Immature natural killer cell (primary cell): ENCODE measurements around the gene AUTS2. TPM values are rescaled to one million over a fixed set of nuclear protein-coding genes. Genes with fewer than 3 reads are reported as not detected.

ENCODE experiments used
- DNase-seq, 3 donors: peaks; one replicate each; pipeline ENCODE4 v3.0.0; 2022; ENCODE audit warnings: mixed read lengths in 1 of 3
- H3K27ac Mint-ChIP-seq, 6 donors: one replicate each; pipeline ENCODE4 v1.8.0; 2020; ENCODE audit warnings: mixed read lengths in 6 of 6, mild to moderate bottlenecking in 5 of 6, inconsistent platforms in 4 of 6, moderate library complexity in 3 of 6
- H3K27me3 Mint-ChIP-seq, 3 donors: one replicate each; pipeline ENCODE4 v1.8.0; 2020 to 2021; ENCODE audit warnings: low read depth in 3 of 3, mild to moderate bottlenecking in 3 of 3, mixed read lengths in 3 of 3, moderate library complexity in 3 of 3, inconsistent platforms in 1 of 3
- H3K36me3 Mint-ChIP-seq, 3 donors: one replicate each; pipeline ENCODE4 v1.8.0; 2020; ENCODE audit warnings: mixed read lengths in 3 of 3, inconsistent platforms in 2 of 3, mild to moderate bottlenecking in 2 of 3
- H3K4me1 Mint-ChIP-seq, 2 donors: one replicate each; pipeline ENCODE4 v1.8.0; 2020; ENCODE audit warnings: inconsistent platforms in 2 of 2, mild to moderate bottlenecking in 2 of 2, mixed read lengths in 2 of 2, moderate library complexity in 1 of 2
- H3K4me3 Mint-ChIP-seq, 5 donors: one replicate each; pipeline ENCODE4 v1.8.0; 2020; ENCODE audit warnings: mild to moderate bottlenecking in 5 of 5, mixed read lengths in 5 of 5, inconsistent platforms in 3 of 5, moderate library complexity in 3 of 5
- H3K9me3 Mint-ChIP-seq, 6 donors: one replicate each; pipeline ENCODE4 v1.8.0; 2020; ENCODE audit warnings: mild to moderate bottlenecking in 6 of 6, mixed read lengths in 6 of 6, inconsistent platforms in 4 of 6, moderate library complexity in 3 of 6
- polyA plus RNA-seq, 3 donors: library from polyadenylated mRNA; unstranded; fragments of 300-500 nt; fragmentation: Illumina TruSeq; gene quantifications; one replicate each; pipeline ENCODE4 v1.2.3, GENCODE V29; 2021

AUTS2 gene
- polyA plus RNA-seq, 3 donors from 2014 or later, result 1.9 to 17.6 (median 8.0) TPM

- no peak for DNase-seq
- Mint-ChIP-seq H3K4me3 (no peak overlapping the region), H3K36me3 (no peaks in the 10 kb centered on the region), H3K9me3 (peaks cover 0 to 2% (median 0%) of the 10 kb centered on the region in 6 donors), H3K27me3 (peaks cover 0 to 3% (median 2%) of the 10 kb centered on the region in 3 donors), H3K4me1 (peaks cover 0 to 3% of the 10 kb centered on the region in 2 donors), H3K27ac (no peak overlapping the region)
Measured at GRCh38 chr7:70434821-70435220, 836.5 kb downstream of the AUTS2 start.

GRCh38 chr7:70435634-70436033, 837.4 kb downstream of the AUTS2 start:
- no peak overlapping the region for H3K27ac Mint-ChIP-seq
- DNase-seq, result no peak
- no peaks in the 10 kb centered on the region for H3K9me3 Mint-ChIP-seq
- H3K4me3 Mint-ChIP-seq, result no peak overlapping the region
- H3K36me3 Mint-ChIP-seq, result no peaks in the 10 kb centered on the region
- peaks cover 0 to 3% (median 0%) of the 10 kb centered on the region in 3 donors for H3K27me3 Mint-ChIP-seq
- H3K4me1 Mint-ChIP-seq, result peaks cover 0 to 3% of the 10 kb centered on the region in 2 donors

DNA sequence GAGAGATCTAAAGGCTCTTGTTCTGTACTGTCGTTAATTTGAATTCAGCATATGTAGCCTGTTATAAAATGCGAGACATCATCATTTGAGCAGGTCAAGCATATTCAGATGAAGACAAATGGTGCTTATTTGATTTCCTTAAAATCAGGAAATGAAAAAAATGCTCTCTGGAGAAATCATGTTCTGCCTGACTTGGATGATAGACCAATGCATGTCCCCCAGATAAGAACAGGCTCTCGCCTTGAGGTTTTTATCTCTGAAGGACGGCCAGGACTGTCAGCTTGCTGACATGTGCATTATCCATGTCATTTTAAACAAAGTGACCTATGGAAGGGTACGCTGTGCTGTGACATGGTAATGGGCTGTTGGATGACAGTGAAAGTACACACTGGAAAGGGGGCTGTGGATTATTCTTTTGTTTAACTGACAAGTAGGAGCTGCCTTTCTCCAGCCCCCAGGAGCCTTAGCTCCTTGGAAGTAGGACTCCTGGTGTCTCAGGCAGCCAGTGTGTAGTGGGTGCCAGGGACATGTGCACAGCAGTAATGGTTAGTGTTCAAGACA, 838.6 kb downstream of the AUTS2 start:
- Mint-ChIP-seq H3K9me3 (no peaks in the 10 kb centered on the region), H3K4me3 (no peak overlapping the region), H3K4me1 (peaks cover 0 to 3% of the 10 kb centered on the region in 2 donors), H3K27me3 (peaks cover 0 to 3% (median 0%) of the 10 kb centered on the region in 3 donors), H3K27ac (no peak overlapping the region), H3K36me3 (no peaks in the 10 kb centered on the region)
- DNase-seq, result no peak

DNA sequence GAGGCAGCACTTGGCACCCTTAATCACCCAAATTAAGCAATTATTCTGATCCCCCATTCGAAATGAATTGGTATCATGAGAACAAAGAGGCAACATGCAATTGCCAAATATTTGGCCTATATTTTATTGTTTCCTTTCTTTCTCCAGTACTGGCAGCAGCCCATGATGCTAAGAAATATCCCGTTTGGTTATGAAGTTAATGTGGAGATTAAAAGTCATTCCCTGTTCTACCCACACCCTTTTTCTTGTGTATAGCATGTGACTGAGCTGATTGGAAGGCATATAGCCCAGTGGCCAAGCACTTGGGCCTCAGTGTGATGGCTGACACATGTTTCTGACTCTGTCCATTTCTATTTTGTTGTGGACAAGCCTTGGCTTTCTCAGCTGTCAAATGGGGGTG, 841.4 kb downstream of the AUTS2 start:
- Mint-ChIP-seq H3K27ac (no peak overlapping the region), H3K4me3 (no peak overlapping the region), H3K9me3 (no peaks in the 10 kb centered on the region), H3K4me1 (peaks cover 0 to 3% of the 10 kb centered on the region in 2 donors), H3K36me3 (no peaks in the 10 kb centered on the region), H3K27me3 (no peaks in the 10 kb centered on the region)
- DNase-seq, result no peak

GRCh38 chr7:70446448-70447143, 848.3 kb downstream of the AUTS2 start:
- H3K4me1 Mint-ChIP-seq, result no peaks in the 10 kb centered on the region

GRCh38 chr7:70448312-70448906, 850.1 kb downstream of the AUTS2 start:
- DNase-seq, result no peak
- Mint-ChIP-seq H3K4me3 (no peak overlapping the region), H3K27me3 (peaks cover 0 to 4% (median 0%) of the 10 kb centered on the region in 3 donors), H3K27ac (no peak overlapping the region), H3K9me3 (no peaks in the 10 kb centered on the region), H3K4me1 (no peaks in the 10 kb centered on the region), H3K36me3 (no peaks in the 10 kb centered on the region)

More at GRCh38 chr7:70446448-70447143, 848.3 kb downstream of the AUTS2 start:
- no peak overlapping the region for H3K27ac Mint-ChIP-seq
- no peak for DNase-seq
- H3K9me3 Mint-ChIP-seq, result no peaks in the 10 kb centered on the region
- H3K36me3 Mint-ChIP-seq, result no peaks in the 10 kb centered on the region
- peaks cover 0 to 4% (median 0%) of the 10 kb centered on the region in 3 donors for H3K27me3 Mint-ChIP-seq
- no peak overlapping the region for H3K4me3 Mint-ChIP-seq

GRCh38 chr7:70450731-70451130, 852.5 kb downstream of the AUTS2 start:
- Mint-ChIP-seq H3K4me1 (no peaks in the 10 kb centered on the region), H3K4me3 (no peak overlapping the region), H3K36me3 (no peaks in the 10 kb centered on the region), H3K27me3 (no peaks in the 10 kb centered on the region), H3K27ac (no peak overlapping the region), H3K9me3 (no peaks in the 10 kb centered on the region)
- DNase-seq, result no peak

GRCh38 chr7:70455925-70456324, 857.6 kb downstream of the AUTS2 start:
- Mint-ChIP-seq H3K27ac (no peak overlapping the region), H3K4me3 (no peak overlapping the region), H3K4me1 (peaks cover 5 to 6% of the 10 kb centered on the region in 2 donors), H3K9me3 (no peaks in the 10 kb centered on the region), H3K36me3 (no peaks in the 10 kb centered on the region), H3K27me3 (peaks cover 0 to 2% (median 0%) of the 10 kb centered on the region in 3 donors)
- no peak for DNase-seq

GRCh38 chr7:70456719-70457118, 858.4 kb downstream of the AUTS2 start:
- no peak overlapping the region for H3K27ac Mint-ChIP-seq
- H3K4me3 Mint-ChIP-seq, result no peak overlapping the region

GRCh38 chr7:70457482-70457881, 859.2 kb downstream of the AUTS2 start:
- H3K27ac Mint-ChIP-seq, result no peak overlapping the region
- no peak overlapping the region for H3K4me3 Mint-ChIP-seq
- H3K4me1 Mint-ChIP-seq, result peaks cover 5 to 6% of the 10 kb centered on the region in 2 donors
- no peaks in the 10 kb centered on the region for H3K9me3 Mint-ChIP-seq
- peaks cover 0 to 3% (median 1%) of the 10 kb centered on the region in 3 donors for H3K27me3 Mint-ChIP-seq
- no peaks in the 10 kb centered on the region for H3K36me3 Mint-ChIP-seq
- DNase-seq, result no peak

More at GRCh38 chr7:70456719-70457118, 858.4 kb downstream of the AUTS2 start:
- H3K36me3 Mint-ChIP-seq, result no peaks in the 10 kb centered on the region
- no peak for DNase-seq
- H3K9me3 Mint-ChIP-seq, result no peaks in the 10 kb centered on the region
- peaks cover 0 to 2% (median 0%) of the 10 kb centered on the region in 3 donors for H3K27me3 Mint-ChIP-seq
- H3K4me1 Mint-ChIP-seq, result peaks cover 5 to 6% of the 10 kb centered on the region in 2 donors

DNA sequence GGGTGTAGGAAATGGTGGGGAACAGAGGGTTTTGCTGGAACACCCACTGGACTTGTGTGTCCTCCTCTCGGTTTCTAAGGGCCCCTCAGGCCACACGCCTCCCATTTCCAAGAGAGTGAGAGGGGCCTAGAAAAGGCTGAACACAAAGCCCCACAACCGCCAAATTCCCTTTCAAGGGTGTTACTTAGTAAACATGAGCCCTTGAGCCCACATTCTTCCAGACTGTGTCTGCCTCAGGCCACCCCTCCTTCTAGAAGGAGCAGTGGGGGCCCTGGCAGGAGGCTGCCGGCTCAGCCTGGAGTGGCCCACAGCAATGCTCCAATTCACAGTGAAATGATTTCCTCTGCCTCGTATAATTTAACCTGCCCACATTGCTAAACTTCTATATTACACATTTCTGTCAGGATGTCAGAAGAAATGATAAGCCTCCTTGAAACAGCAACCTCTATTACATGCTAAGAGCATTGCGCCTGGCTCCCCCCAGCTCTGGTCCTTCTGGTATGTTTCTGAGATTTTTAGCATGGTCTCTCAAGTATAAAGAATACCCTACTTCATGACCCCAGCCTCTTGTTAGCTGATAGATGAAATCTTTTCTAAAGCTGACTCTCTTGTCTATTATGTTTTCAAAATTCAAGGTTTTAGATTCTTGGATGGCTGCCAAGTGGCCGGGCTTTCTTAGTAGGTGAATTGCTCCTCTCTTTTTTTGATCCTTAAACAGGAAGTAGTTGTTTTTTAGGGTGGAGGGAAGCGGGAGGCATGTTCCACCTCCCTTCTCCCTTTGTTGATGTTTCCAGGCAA, 859.8 kb downstream of the AUTS2 start:
- Mint-ChIP-seq H3K27me3 (peaks cover 0 to 3% (median 2%) of the 10 kb centered on the region in 3 donors), H3K4me3 (no peak overlapping the region), H3K36me3 (no peaks in the 10 kb centered on the region), H3K4me1 (peaks cover 5 to 6% of the 10 kb centered on the region in 2 donors), H3K9me3 (no peaks in the 10 kb centered on the region), H3K27ac (no peak overlapping the region)
- DNase-seq, result no peak

GRCh38 chr7:70458745-70459144, 860.5 kb downstream of the AUTS2 start:
- no peak for DNase-seq
- Mint-ChIP-seq H3K9me3 (no peaks in the 10 kb centered on the region), H3K27ac (no peak overlapping the region), H3K36me3 (no peaks in the 10 kb centered on the region), H3K4me1 (peaks cover 5 to 6% of the 10 kb centered on the region in 2 donors), H3K4me3 (no peak overlapping the region), H3K27me3 (peaks cover 0 to 3% (median 2%) of the 10 kb centered on the region in 3 donors)

- Mint-ChIP-seq H3K36me3 (no peaks in the 10 kb centered on the region), H3K9me3 (no peaks in the 10 kb centered on the region), H3K27ac (peak overlapping the region in 1 of 6 donors; percentile 53), H3K27me3 (peaks cover 0 to 3% (median 2%) of the 10 kb centered on the region in 3 donors), H3K4me3 (no peak overlapping the region), H3K4me1 (peaks cover 5 to 6% of the 10 kb centered on the region in 2 donors)
- no peak for DNase-seq
Measured at GRCh38 chr7:70459546-70459945, 861.3 kb downstream of the AUTS2 start.
